ENCODE measurements around the gene PRRT4.

The PRRT4 gene

GRCh38 chr7:128373606-128374005, 12.1 kb upstream of the PRRT4 start:
- DNase-seq: no peak

GRCh38 chr7:128370491-128370890, 9.0 kb upstream of the PRRT4 start:
- no peak for DNase-seq

GRCh38 chr7:128366986-128367385, 5.5 kb upstream of the PRRT4 start:
- no peak for DNase-seq

GRCh38 chr7:128366300-128366699, 4.8 kb upstream of the PRRT4 start:
- no peak for DNase-seq

- no peak for DNase-seq
Observed at GRCh38 chr7:128365432-128365831, 3.9 kb upstream of the PRRT4 start.

- DNase-seq: no peak
Observed at GRCh38 chr7:128364166-128364870, 2.8 kb upstream of the PRRT4 start.

- DNase-seq: no peak
Observed at GRCh38 chr7:128363261-128363721, 1.8 kb upstream of the PRRT4 start.

- DNase-seq: no peak
Observed at GRCh38 chr7:128362670-128363069, 1.2 kb upstream of the PRRT4 start.

GRCh38 chr7:128360359-128360678, 1.2 kb downstream of the PRRT4 start:
- DNase-seq: no peak

- no peak for DNase-seq
Observed at GRCh38 chr7:128359939-128360338, 1.6 kb downstream of the PRRT4 start.

- DNase-seq: no peak
Observed at GRCh38 chr7:128359336-128359735, 2.2 kb downstream of the PRRT4 start.

- DNase-seq: no peak
Observed at GRCh38 chr7:128358233-128358632, 3.3 kb downstream of the PRRT4 start.

- no peak for DNase-seq
Observed at GRCh38 chr7:128357217-128357613, 4.3 kb downstream of the PRRT4 start.

GRCh38 chr7:128356546-128357216, 4.8 kb downstream of the PRRT4 start:
- DNase-seq: no peak

GRCh38 chr7:128353610-128354009, 7.9 kb downstream of the PRRT4 start:
- DNase-seq: no peak

- DNase-seq: no peak
Observed at GRCh38 chr7:128353189-128353588, 8.3 kb downstream of the PRRT4 start.

GRCh38 chr7:128352636-128353035, 8.9 kb downstream of the PRRT4 start:
- no peak for DNase-seq

- DNase-seq: peak in 1 of 2 donors; percentile 33
Observed at GRCh38 chr7:128352153-128352537, 9.3 kb downstream of the PRRT4 start.

GRCh38 chr7:128351296-128352152, 10.0 kb downstream of the PRRT4 start:
- DNase-seq: no peak

- DNase-seq: no peak
Observed at GRCh38 chr7:128350708-128351295, 10.7 kb downstream of the PRRT4 start.

- DNase-seq: no peak
Observed at GRCh38 chr7:128349466-128349825, 12.0 kb downstream of the PRRT4 start.

- DNase-seq: peak in 1 of 2 donors; percentile 45
Observed at GRCh38 chr7:128347647-128348097, 13.8 kb downstream of the PRRT4 start.

GRCh38 chr7:128344431-128344774, 17.1 kb downstream of the PRRT4 start:
- DNase-seq: no peak

All from stimulated activated CD4-positive, alpha-beta T cell treated with anti-CD3 and anti-CD28 coated beads, Interleukin-2, amount 100 ng/mL, for 48 hours (primary cell).